ENCODE measurements around the gene PLCL1. TPM values are rescaled to one million over a fixed set of nuclear protein-coding genes. Genes with fewer than 3 reads are reported as not detected.

Gene PLCL1
- total and polyA plus RNA-seq, 10 of the 15 experiments (the other 5 are each of a cell fraction or from before 2014, with no cell fraction given) = 0.03 to 1.5 (median 0.22) TPM

GRCh38 chr2:197915548-197916265 is 111.3 kb downstream of the PLCL1 start:
- H3K4me3 ChIP-seq = no peak overlapping the region
- 67% methylated on average over 3 of the region's 3 CpGs for WGBS (ENCODE audit: insufficient coverage, insufficient replicate concordance, low lambda C conversion rate, missing lambda C conversion rate)
- CTCF ChIA-PET = interaction anchor here (0.6 to 1.4 kb wide), 4 partner anchors 124 to 211 kb away, joined by 3 to 4 read pairs (median 3); no protein-coding TSS in a partner anchor
- no peaks in the 10 kb centered on the region for H3K4me1 ChIP-seq (ENCODE audit: control insufficient read depth, insufficient read depth, low read length)
- H3K4me2 ChIP-seq (ENCODE audit: control insufficient read depth, insufficient read depth) = no peak overlapping the region
- in situ Hi-C loops (cut with MboI) (no loop called here), intact Hi-C loops (cut with micrococcal nuclease; ENCODE audit: unreplicated experiment) (no loop called here)
- no peak for DNase-seq (ENCODE audit: low read depth, low spot score)
- no peak for TF ChIP-seq BACH1 (IDR thresholded peaks at IDR 0.05; ENCODE audit: borderline replicate concordance)
- no peak for TF ChIP-seq GATAD2B (conservative IDR thresholded peaks at IDR 0.05; ENCODE audit: low read depth)
- TF ChIP-seq EZH2 (IDR thresholded peaks at IDR 0.05; ENCODE audit: borderline replicate concordance, control insufficient read depth, low read depth, low read length) = no peak
- no peak for TF ChIP-seq CEBPZ (IDR thresholded peaks at IDR 0.05; ENCODE audit: low read depth, low read length)
- no peak for TF ChIP-seq NR2C1 (IDR thresholded peaks at IDR 0.05)
- TF ChIP-seq NFYA (IDR thresholded peaks at IDR 0.05; ENCODE audit: borderline replicate concordance, low read depth, low read length) = no peak
- no peak for TF ChIP-seq ZNF687 (IDR thresholded peaks at IDR 0.05)
- no peak for TF ChIP-seq KLF5 (IDR thresholded peaks at IDR 0.05; ENCODE audit: partially characterized antibody)
- no peak for TF ChIP-seq RUNX3 (IDR thresholded peaks at IDR 0.05; ENCODE audit: low read length)
- TF ChIP-seq POLR2AphosphoS5 (IDR thresholded peaks at IDR 0.05; ENCODE audit: low read length) = no peak
- TF ChIP-seq SIX5 (IDR thresholded peaks at IDR 0.05; ENCODE audit: low read depth, low read length, severe bottlenecking) = no peak
- no peak for TF ChIP-seq BCL11A (IDR thresholded peaks at IDR 0.05; ENCODE audit: low read depth, low read length)
- no peak for TF ChIP-seq SMARCA5 (IDR thresholded peaks at IDR 0.05)
- no peak for TF ChIP-seq RELA (IDR thresholded peaks at IDR 0.05; ENCODE audit: borderline replicate concordance, partially characterized antibody)
- TF ChIP-seq LARP7 (IDR thresholded peaks at IDR 0.05) = no peak
- RAD21 ChIA-PET (ENCODE audit: unreplicated experiment) = interaction anchor here (1.2 kb wide), 1 partner anchor 26 kb away, joined by 5 read pairs; no protein-coding TSS in a partner anchor
- H2AFZ ChIP-seq (ENCODE audit: control insufficient read depth, low read depth, low read length) = no peak overlapping the region
- H3K9me3 ChIP-seq (replicated peaks; ENCODE audit: control insufficient read depth, insufficient read depth, low read length) = no peaks in the 10 kb centered on the region
- no peaks in the 10 kb centered on the region for H3K79me2 ChIP-seq (ENCODE audit: control insufficient read depth, insufficient read depth, low read length)
- H4K20me1 ChIP-seq (ENCODE audit: control insufficient read depth, insufficient read depth) = no peaks in the 10 kb centered on the region
- POLR2A ChIA-PET = no interaction called here
- H3K9ac ChIP-seq (ENCODE audit: control insufficient read depth, insufficient read depth, low read length) = no peak overlapping the region
- H3K27me3 ChIP-seq (replicated peaks in 1 of 2; ENCODE audit: control insufficient read depth in 2 of 2, insufficient read depth in 2 of 2, low read length in 1 of 2) = no peaks in the 10 kb centered on the region
- no peak for FAIRE-seq
- no peaks in the 10 kb centered on the region for H3K36me3 ChIP-seq (ENCODE audit: control insufficient read depth in 2 of 2, insufficient read depth in 2 of 2, low read length in 1 of 2)
- no TSS peak for BruUV-seq (replicated peaks)
- H3K27ac ChIP-seq (ENCODE audit: control insufficient read depth, insufficient read depth) = no peak overlapping the region
- no peak for ATAC-seq
- SMC1A ChIA-PET (ENCODE audit: uncharacterized antibody, unreplicated experiment) = interaction anchor here (0.8 to 2.3 kb wide), 7 partner anchors 10 to 129 kb away, joined by 3 to 6 read pairs (median 3); no protein-coding TSS in a partner anchor
